ENCODE data around the gene CDS2.
A peak's percentile ranks its signal among the peaks of the same experiment; 100 is the strongest.

The CDS2 gene

GRCh38 chr20:5146099-5146668, 19.4 kb downstream of the CDS2 start:
- H3K27ac ChIP-seq (ENCODE audit: low read depth, low read length) = no peak overlapping the region
- no peak overlapping the region for H4K8ac ChIP-seq (ENCODE audit: low read depth, low read length)
- H2AFZ ChIP-seq (ENCODE audit: insufficient read depth, low read length, poor library complexity) = no peak overlapping the region
- no peak for DNase-seq
- no peak overlapping the region for H3K9ac ChIP-seq (ENCODE audit: low read length)
- H3K23ac ChIP-seq (ENCODE audit: low read length) = no peak overlapping the region
- no peak overlapping the region for H3K14ac ChIP-seq (ENCODE audit: low read length)
- H3K36me3 ChIP-seq (ENCODE audit: control insufficient read depth in 1 of 2, insufficient read depth in 2 of 2, low read length in 2 of 2) = no peaks in the 10 kb centered on the region
- no peak overlapping the region for H2BK12ac ChIP-seq (ENCODE audit: low read length)
- H3K9me3 ChIP-seq (ENCODE audit: insufficient read depth, low read depth, low read length) = no peaks in the 10 kb centered on the region
- H2BK120ac ChIP-seq (ENCODE audit: insufficient read depth, low read length, poor library complexity) = no peak overlapping the region
- no peaks in the 10 kb centered on the region for H3K79me2 ChIP-seq (ENCODE audit: control insufficient read depth, insufficient read depth, low read length, poor library complexity)
- peak overlapping the region; percentile 47 for H3K4ac ChIP-seq (ENCODE audit: low read depth, low read length)
- WGBS (ENCODE audit: extremely low coverage, insufficient coverage, insufficient read length) = no CpG with 5 or more reads among the region's 6 CpGs
- H3K4me3 ChIP-seq (ENCODE audit: low read depth, low read length) = no peak overlapping the region
- H3K27me3 ChIP-seq (ENCODE audit: insufficient read depth, low read length) = no peaks in the 10 kb centered on the region
- H4K91ac ChIP-seq (ENCODE audit: low read depth, low read length) = no peak overlapping the region
- H3K79me1 ChIP-seq (ENCODE audit: low read length) = no peaks in the 10 kb centered on the region
- H4K12ac ChIP-seq (ENCODE audit: low read depth, low read length) = no peak overlapping the region
- no peak overlapping the region for H2BK5ac ChIP-seq (ENCODE audit: low read depth, low read length, poor library complexity)
- H3K4me2 ChIP-seq (ENCODE audit: low read length) = no peak overlapping the region
- no peak overlapping the region for H3K18ac ChIP-seq (ENCODE audit: low read length)
- no peak overlapping the region for H2AK5ac ChIP-seq (ENCODE audit: low read length)
- H3K4me1 ChIP-seq (ENCODE audit: control insufficient read depth in 1 of 2, insufficient read depth in 2 of 2, low read length in 2 of 2) = no peaks in the 10 kb centered on the region

- no peak overlapping the region for H2AFZ ChIP-seq (ENCODE audit: insufficient read depth, low read length, poor library complexity)
- no peak overlapping the region for H3K27ac ChIP-seq (ENCODE audit: low read depth, low read length)
- H3K9me3 ChIP-seq (ENCODE audit: insufficient read depth, low read depth, low read length) = no peaks in the 10 kb centered on the region
- H4K8ac ChIP-seq (ENCODE audit: low read depth, low read length) = no peak overlapping the region
- no peak overlapping the region for H3K4me2 ChIP-seq (ENCODE audit: low read length)
- H3K18ac ChIP-seq (ENCODE audit: low read length) = no peak overlapping the region
- no peak overlapping the region for H3K14ac ChIP-seq (ENCODE audit: low read length)
- H2BK5ac ChIP-seq (ENCODE audit: low read depth, low read length, poor library complexity) = no peak overlapping the region
- no peaks in the 10 kb centered on the region for H3K36me3 ChIP-seq (ENCODE audit: control insufficient read depth in 1 of 2, insufficient read depth in 2 of 2, low read length in 2 of 2)
- no peak overlapping the region for H4K12ac ChIP-seq (ENCODE audit: low read depth, low read length)
- no peak overlapping the region for H4K91ac ChIP-seq (ENCODE audit: low read depth, low read length)
- no peaks in the 10 kb centered on the region for H3K79me1 ChIP-seq (ENCODE audit: low read length)
- H2BK120ac ChIP-seq (ENCODE audit: insufficient read depth, low read length, poor library complexity) = no peak overlapping the region
- no peak overlapping the region for H3K9ac ChIP-seq (ENCODE audit: low read length)
- no peak overlapping the region for H3K23ac ChIP-seq (ENCODE audit: low read length)
- no peaks in the 10 kb centered on the region for H3K79me2 ChIP-seq (ENCODE audit: control insufficient read depth, insufficient read depth, low read length, poor library complexity)
- no peaks in the 10 kb centered on the region for H3K27me3 ChIP-seq (ENCODE audit: insufficient read depth, low read length)
- no peak overlapping the region for H3K4ac ChIP-seq (ENCODE audit: low read depth, low read length)
- H2AK5ac ChIP-seq (ENCODE audit: low read length) = no peak overlapping the region
- no peak overlapping the region for H3K4me3 ChIP-seq (ENCODE audit: low read depth, low read length)
- no peaks in the 10 kb centered on the region for H3K4me1 ChIP-seq (ENCODE audit: control insufficient read depth in 1 of 2, insufficient read depth in 2 of 2, low read length in 2 of 2)
- no CpG with 5 or more reads among the region's 2 CpGs for WGBS (ENCODE audit: extremely low coverage, insufficient coverage, insufficient read length)
- no peak overlapping the region for H2BK12ac ChIP-seq (ENCODE audit: low read length)
- no peak for DNase-seq
Measured at GRCh38 chr20:5146871-5147592, 20.2 kb downstream of the CDS2 start.

- H3K4ac ChIP-seq (ENCODE audit: low read depth, low read length) = no peak overlapping the region
- H3K9ac ChIP-seq (ENCODE audit: low read length) = no peak overlapping the region
- no peak overlapping the region for H2BK12ac ChIP-seq (ENCODE audit: low read length)
- no peaks in the 10 kb centered on the region for H3K79me1 ChIP-seq (ENCODE audit: low read length)
- H3K36me3 ChIP-seq (ENCODE audit: control insufficient read depth in 1 of 2, insufficient read depth in 2 of 2, low read length in 2 of 2) = no peaks in the 10 kb centered on the region
- no peak overlapping the region for H2BK120ac ChIP-seq (ENCODE audit: insufficient read depth, low read length, poor library complexity)
- H3K14ac ChIP-seq (ENCODE audit: low read length) = no peak overlapping the region
- WGBS (ENCODE audit: extremely low coverage, insufficient coverage, insufficient read length) = no CpG with 5 or more reads among the region's 6 CpGs
- H3K9me3 ChIP-seq (ENCODE audit: insufficient read depth, low read depth, low read length) = no peaks in the 10 kb centered on the region
- no peak overlapping the region for H3K23ac ChIP-seq (ENCODE audit: low read length)
- no peaks in the 10 kb centered on the region for H3K4me1 ChIP-seq (ENCODE audit: control insufficient read depth in 1 of 2, insufficient read depth in 2 of 2, low read length in 2 of 2)
- H3K27me3 ChIP-seq (ENCODE audit: insufficient read depth, low read length) = no peaks in the 10 kb centered on the region
- no peak overlapping the region for H2BK5ac ChIP-seq (ENCODE audit: low read depth, low read length, poor library complexity)
- no peak overlapping the region for H2AFZ ChIP-seq (ENCODE audit: insufficient read depth, low read length, poor library complexity)
- DNase-seq = no peak
- no peak overlapping the region for H4K91ac ChIP-seq (ENCODE audit: low read depth, low read length)
- no peak overlapping the region for H4K12ac ChIP-seq (ENCODE audit: low read depth, low read length)
- H3K4me3 ChIP-seq (ENCODE audit: low read depth, low read length) = no peak overlapping the region
- no peak overlapping the region for H3K27ac ChIP-seq (ENCODE audit: low read depth, low read length)
- H3K4me2 ChIP-seq (ENCODE audit: low read length) = no peak overlapping the region
- no peaks in the 10 kb centered on the region for H3K79me2 ChIP-seq (ENCODE audit: control insufficient read depth, insufficient read depth, low read length, poor library complexity)
- no peak overlapping the region for H3K18ac ChIP-seq (ENCODE audit: low read length)
- H4K8ac ChIP-seq (ENCODE audit: low read depth, low read length) = no peak overlapping the region
- H2AK5ac ChIP-seq (ENCODE audit: low read length) = no peak overlapping the region
Measured at GRCh38 chr20:5148581-5148980, 21.8 kb downstream of the CDS2 start.

DNA sequence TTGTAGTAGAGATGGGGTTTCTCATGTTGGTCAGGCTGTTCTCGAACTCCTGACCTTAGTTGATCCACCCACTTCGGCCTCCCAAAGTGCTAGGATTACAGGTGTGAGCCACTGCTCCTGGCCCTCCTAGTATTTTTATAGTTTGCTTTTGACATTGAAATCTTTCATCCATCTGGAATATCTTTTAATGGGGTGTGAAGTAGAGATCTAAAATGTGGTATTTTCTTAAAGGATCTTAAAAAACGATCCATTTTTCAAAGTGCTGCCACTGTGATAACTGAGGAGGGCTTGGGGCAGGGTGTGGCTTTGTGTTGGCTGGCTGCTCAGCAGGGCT, 23.1 kb downstream of the CDS2 start:
- Histone ChIP-seq H3K36me3 (ENCODE audit: control insufficient read depth in 1 of 2, insufficient read depth in 2 of 2, low read length in 2 of 2) (no peaks in the 10 kb centered on the region), H3K4me2 (ENCODE audit: low read length) (no peak overlapping the region), H3K27me3 (ENCODE audit: insufficient read depth, low read length) (no peaks in the 10 kb centered on the region), H3K9me3 (ENCODE audit: insufficient read depth, low read depth, low read length) (no peaks in the 10 kb centered on the region), H3K4me1 (ENCODE audit: control insufficient read depth in 1 of 2, insufficient read depth in 2 of 2, low read length in 2 of 2) (peaks cover 0 to 6% of the 10 kb centered on the region in 2 experiments), H3K18ac (ENCODE audit: low read length) (no peak overlapping the region), H4K8ac (ENCODE audit: low read depth, low read length) (no peak overlapping the region), H2AFZ (ENCODE audit: insufficient read depth, low read length, poor library complexity) (no peak overlapping the region), H2AK5ac (ENCODE audit: low read length) (no peak overlapping the region), H2BK12ac (ENCODE audit: low read length) (no peak overlapping the region), H3K23ac (ENCODE audit: low read length) (no peak overlapping the region), H3K79me2 (ENCODE audit: control insufficient read depth, insufficient read depth, low read length, poor library complexity) (no peaks in the 10 kb centered on the region), H3K27ac (ENCODE audit: low read depth, low read length) (no peak overlapping the region), H3K9ac (ENCODE audit: low read length) (no peak overlapping the region), H3K79me1 (ENCODE audit: low read length) (no peaks in the 10 kb centered on the region), H3K4ac (ENCODE audit: low read depth, low read length) (no peak overlapping the region), H2BK120ac (ENCODE audit: insufficient read depth, low read length, poor library complexity) (no peak overlapping the region), H4K12ac (ENCODE audit: low read depth, low read length) (no peak overlapping the region), H4K91ac (ENCODE audit: low read depth, low read length) (no peak overlapping the region), H3K4me3 (ENCODE audit: low read depth, low read length) (no peak overlapping the region), H3K14ac (ENCODE audit: low read length) (no peak overlapping the region), H2BK5ac (ENCODE audit: low read depth, low read length, poor library complexity) (no peak overlapping the region)
- no peak for DNase-seq
- no CpG with 5 or more reads among the region's 3 CpGs for WGBS (ENCODE audit: extremely low coverage, insufficient coverage, insufficient read length)
